H1 (cell line): ENCODE data around the gene EVI2A. TPM values are rescaled to one million over a fixed set of nuclear protein-coding genes. Genes with fewer than 3 reads are reported as not detected.

Experiments used
- CTCF ChIA-PET: fragments of 300-600 bp; sonication (Branson Sonifier 250); formaldehyde crosslinking; loops from one replicate; lab custom pipeline; 2021; ENCODE audit not compliant: partially characterized antibody; lab: Charles Lee
- POLR2A ChIA-PET: fragments of 300-600 bp; sonication (Branson Sonifier 250); formaldehyde crosslinking; loops from one replicate; lab custom pipeline; 2021; ENCODE audit warnings: inconsistent platforms; ENCODE audit not compliant: partially characterized antibody; lab: Charles Lee
- DNase-seq, 2 experiments: peaks; one replicate each; pipeline versions ENCODE4 v3.0.0 to v3.0.0-alpha.2; 2010 to 2022; ENCODE audit warnings: low spot score in 2 of 2, low read depth in 1 of 2, mixed read lengths in 1 of 2
- FAIRE-seq: peaks from 2 replicates; lab custom pipeline; 2011; peaks lifted over from hg19 to GRCh38; lab: Jason Lieb, UNC
- H2AFZ ChIP-seq: 2 replicates; pipeline ENCODE4 v1.8.1; 2012; ENCODE audit warnings: low read length, inconsistent platforms
- H2AK5ac ChIP-seq: 2 replicates; pipeline ENCODE4 v1.6.1; 2013; ENCODE audit warnings: low read depth, low read length
- H2BK120ac ChIP-seq: replicated peaks from 2 replicates; pipeline ENCODE3; 2013; ENCODE audit warnings: low read depth, low read length, inconsistent platforms
- H2BK12ac ChIP-seq: 2 replicates; pipeline ENCODE4 v1.6.1; 2013; ENCODE audit warnings: low read depth, low read length
- H2BK15ac ChIP-seq: 2 replicates; pipeline ENCODE4 v1.6.1; 2013; ENCODE audit warnings: low read length
- H2BK20ac ChIP-seq: 2 replicates; pipeline ENCODE4 v1.6.1; 2013; ENCODE audit warnings: low read length
- H2BK5ac ChIP-seq: 2 replicates; pipeline ENCODE4 v1.6.1; 2013; ENCODE audit warnings: low read depth, low read length
- H3K14ac ChIP-seq: 2 replicates; pipeline ENCODE4 v1.6.1; 2013; ENCODE audit warnings: inconsistent platforms; ENCODE audit not compliant: insufficient read length
- H3K18ac ChIP-seq: 2 replicates; pipeline ENCODE4 v1.6.1; 2013; ENCODE audit warnings: low read length; ENCODE audit errors: extremely low read depth
- H3K23ac ChIP-seq: 2 replicates; pipeline ENCODE4 v1.6.1; 2013; ENCODE audit warnings: inconsistent platforms; ENCODE audit not compliant: insufficient read length
- H3K23me2 ChIP-seq: 2 replicates; pipeline ENCODE4 v1.6.1; 2013; ENCODE audit warnings: low read depth, low read length
- H3K27ac ChIP-seq: 2 replicates; pipeline ENCODE4 v1.6.1; 2011; ENCODE audit warnings: low read depth, low read length, inconsistent platforms
- H3K27me3 ChIP-seq, 4 experiments: replicated peaks in 1 of 4; 1 replicate in 1 of 4; 2 replicates in 3 of 4; pipeline versions ENCODE4 v1.6.1 to v1.8.1; 2011 to 2013; ENCODE audit warnings: low read length in 3 of 4, mild to moderate bottlenecking in 3 of 4, inconsistent platforms in 2 of 4, mixed read lengths in 2 of 4, moderate library complexity in 1 of 4; ENCODE audit not compliant: control insufficient read depth in 3 of 4, insufficient read depth in 3 of 4; ENCODE audit errors: extremely low read depth in 1 of 4
- H3K36me3 ChIP-seq, 4 experiments: 2 replicates each; pipeline versions ENCODE4 v1.6.1 to v1.8.1; 2011 to 2013; ENCODE audit warnings: mild to moderate bottlenecking in 4 of 4, low read length in 3 of 4, moderate library complexity in 2 of 4, control low read depth in 1 of 4, inconsistent platforms in 1 of 4; ENCODE audit not compliant: insufficient read depth in 4 of 4, control insufficient read depth in 2 of 4
- H3K4ac ChIP-seq: replicated peaks from 2 replicates; pipeline ENCODE3; 2013; ENCODE audit warnings: low read length, low read depth, mixed read lengths, inconsistent platforms; ENCODE audit not compliant: insufficient read length
- H3K4me1 ChIP-seq, 4 experiments: replicated peaks in 1 of 4; 1 replicate in 1 of 4; 2 replicates in 3 of 4; pipeline versions ENCODE4 v1.6.1 to v1.8.1; 2011 to 2013; ENCODE audit warnings: low read length in 3 of 4, inconsistent platforms in 2 of 4, mixed read lengths in 1 of 4; ENCODE audit not compliant: insufficient read depth in 4 of 4, control insufficient read depth in 3 of 4
- H3K4me2 ChIP-seq, 2 experiments: 2 replicates each; pipeline versions ENCODE4 v1.6.1 to v1.8.1; 2011 to 2013; ENCODE audit warnings: low read depth in 2 of 2, low read length in 2 of 2, control low read depth in 1 of 2, inconsistent platforms in 1 of 2, mild to moderate bottlenecking in 1 of 2; ENCODE audit not compliant: insufficient read depth in 1 of 2
- H3K4me3 ChIP-seq, 4 experiments: fragments of 200-600, 300-600 bp in 1 of 4; sonication (generic), shearing (Covaris generic), sonication (Bioruptor Twin) in 1 of 4; 2 replicates each; pipeline versions ENCODE4 v1.5.1 to v1.8.1; 2011 to 2016; ENCODE audit warnings: low read length in 4 of 4, low read depth in 3 of 4, control low read depth in 2 of 4, inconsistent platforms in 2 of 4, mild to moderate bottlenecking in 2 of 4, mixed read lengths in 1 of 4, moderate library complexity in 1 of 4; ENCODE audit not compliant: insufficient read depth in 2 of 4; ENCODE audit errors: extremely low read depth in 1 of 4
- H3K56ac ChIP-seq: replicated peaks from 2 replicates; pipeline ENCODE3; 2013; ENCODE audit warnings: low read depth, mild to moderate bottlenecking, mixed read lengths, low read length, inconsistent platforms; ENCODE audit not compliant: insufficient read length
- H3K79me1 ChIP-seq: 2 replicates; pipeline ENCODE4 v1.6.1; 2013; ENCODE audit warnings: low read depth, low read length, control low read depth
- H3K79me2 ChIP-seq, 2 experiments: 2 replicates each; pipeline versions ENCODE4 v1.6.1 to v1.8.1; 2012 to 2013; ENCODE audit warnings: low read length in 2 of 2, mild to moderate bottlenecking in 2 of 2, inconsistent platforms in 1 of 2; ENCODE audit not compliant: insufficient read depth in 2 of 2, control insufficient read depth in 1 of 2
- H3K9ac ChIP-seq, 4 experiments: replicated peaks in 1 of 4; 1 replicate in 1 of 4; 2 replicates in 3 of 4; pipeline versions ENCODE4 v1.6.1 to v1.8.1; 2011 to 2013; ENCODE audit warnings: low read depth in 3 of 4, low read length in 3 of 4, control low read depth in 2 of 4, mild to moderate bottlenecking in 2 of 4, moderate library complexity in 2 of 4, inconsistent platforms in 1 of 4; ENCODE audit errors: extremely low read depth in 1 of 4
- H3K9me3 ChIP-seq, 2 experiments: 2 replicates each; pipeline versions ENCODE4 v1.6.1 to v1.8.1; 2012 to 2013; ENCODE audit warnings: mild to moderate bottlenecking in 2 of 2, moderate library complexity in 2 of 2, control low read depth in 1 of 2, inconsistent platforms in 1 of 2, low read depth in 1 of 2, low read length in 1 of 2, mixed read lengths in 1 of 2; ENCODE audit not compliant: insufficient read depth in 2 of 2
- H4K20me1 ChIP-seq, 2 experiments: replicated peaks in 1 of 2; 2 replicates each; pipeline versions ENCODE3 to v1.8.1; 2011 to 2013; ENCODE audit warnings: inconsistent platforms in 2 of 2, low read length in 2 of 2, mild to moderate bottlenecking in 1 of 2; ENCODE audit not compliant: insufficient read depth in 2 of 2, control insufficient read depth in 1 of 2
- H4K5ac ChIP-seq: 2 replicates; pipeline ENCODE4 v1.6.1; 2013; ENCODE audit warnings: low read length, low read depth, mixed read lengths, inconsistent platforms; ENCODE audit not compliant: insufficient read length
- H4K8ac ChIP-seq: 2 replicates; pipeline ENCODE4 v1.8.0; 2013; ENCODE audit warnings: mild to moderate bottlenecking, moderate library complexity, low read length, inconsistent platforms; ENCODE audit not compliant: insufficient read depth; ENCODE audit errors: extremely low read depth
- H4K91ac ChIP-seq: replicated peaks from 2 replicates; pipeline ENCODE3; 2013; ENCODE audit warnings: low read length, mixed read lengths, inconsistent platforms; ENCODE audit not compliant: insufficient read length
- BRCA1 ChIP-seq: IDR thresholded peaks from 2 replicates; pipeline ENCODE4 v1.6.1; 2012; ENCODE audit warnings: low read depth, low read length, improper control_type of control experiment
- RAD21 ChIP-seq, 2 experiments: IDR thresholded peaks in 1 of 2; conservative IDR thresholded peaks in 1 of 2; 2 replicates each; pipeline ENCODE4 v1.6.1; 2011; ENCODE audit warnings: low read depth in 2 of 2, low read length in 2 of 2, improper control_type of control experiment in 1 of 2, inconsistent platforms in 1 of 2, mild to moderate bottlenecking in 1 of 2, moderate library complexity in 1 of 2
- SP1 ChIP-seq: IDR thresholded peaks from 2 replicates; pipeline ENCODE4 v1.6.1; 2011; ENCODE audit warnings: low read depth, low read length
- WGBS, 2 experiments: shearing (Covaris generic) in 1 of 2; methylation state at CpG; one replicate each; pipeline versions ENCODE4 v1.1.6 to v1.1.7; 2013 to 2015; ENCODE audit warnings: low lambda C conversion rate in 2 of 2, mixed read lengths in 2 of 2, inconsistent platforms in 1 of 2, low coverage in 1 of 2, missing lambda C conversion rate in 1 of 2; ENCODE audit not compliant: insufficient replicate concordance in 2 of 2, insufficient coverage in 1 of 2, insufficient read length in 1 of 2; ENCODE audit errors: extremely low coverage in 1 of 2, missing lambda C conversion rate in 1 of 2; 5-methylcytosine and 5-hydroxymethylcytosine counted together
- polyA plus RNA-seq, 7 experiments: library from polyadenylated mRNA; depleted of rRNA in 3 of 7; stranded (reverse) in 5 of 7; unstranded in 2 of 7; fragments of >200 nt in 5 of 7; fragments of 200-250 nt in 2 of 7; gene quantifications; 1 replicate in 5 of 7; 2 replicates in 1 of 7; 4 replicates in 1 of 7; pipeline versions ENCODE4 v1.2.1 to v1.2.3, GENCODE V29; 2011 to 2013; ENCODE audit warnings: missing spikeins in 2 of 7, mixed read lengths in 2 of 7
- total RNA-seq: library from RNA; stranded (reverse); fragmentation: NEBNext Ultra II Directional; extraction: Animal tissue kit (Norgen Biotek cat#: 25700); gene quantifications from 2 replicates; pipeline ENCODE4 v1.2.1, GENCODE V29; 2021

EVI2A gene
- total and polyA plus RNA-seq, 2 of the 8 experiments (the other 6 are each of a cell fraction or from before 2014, with no cell fraction given) = not detected

GRCh38 chr17:31307640-31308039 is 13.8 kb downstream of the EVI2A start:
- no peak overlapping the region for H3K18ac ChIP-seq
- POLR2A ChIA-PET = interaction anchor here (1.0 kb wide), 1 partner anchor 426 kb away, joined by 3 read pairs; no protein-coding TSS in a partner anchor
- H3K36me3 ChIP-seq = no peaks in the 10 kb centered on the region
- H3K79me1 ChIP-seq = no peaks in the 10 kb centered on the region
- FAIRE-seq = no peak
- no peak overlapping the region for H2BK120ac ChIP-seq
- H3K79me2 ChIP-seq = no peaks in the 10 kb centered on the region
- no peak overlapping the region for H2AK5ac ChIP-seq
- TF ChIP-seq BRCA1 (no peak), RAD21 (IDR thresholded peaks at IDR 0.05 in 1 of 2, conservative IDR thresholded peaks at IDR 0.05 in 1 of 2; ENCODE audit: low read depth in 2 of 2, low read length in 2 of 2) (no peak), SP1 (no peak)
- TF ChIP-seq, all 59 proteins: peak for 0
- H3K14ac ChIP-seq = no peak overlapping the region
- no peak overlapping the region for H3K56ac ChIP-seq
- H3K27me3 ChIP-seq = no peaks in the 10 kb centered on the region
- H3K27ac ChIP-seq = no peak overlapping the region
- no peak overlapping the region for H4K91ac ChIP-seq
- no peak overlapping the region for H2BK12ac ChIP-seq
- H4K8ac ChIP-seq = no peak overlapping the region
- H3K4ac ChIP-seq = no peak overlapping the region
- no peak overlapping the region for H3K4me2 ChIP-seq
- H3K4me1 ChIP-seq = no peaks in the 10 kb centered on the region
- no peak overlapping the region for H3K4me3 ChIP-seq
- no peak overlapping the region for H2BK5ac ChIP-seq
- no peaks in the 10 kb centered on the region for H4K20me1 ChIP-seq
- H3K9ac ChIP-seq = no peak overlapping the region
- H3K9me3 ChIP-seq = no peaks in the 10 kb centered on the region
- H3K23me2 ChIP-seq = peaks cover 1% of the 10 kb centered on the region; the same call in 1 of the 2 replicates
- DNase-seq = no peak
- no peak overlapping the region for H2BK20ac ChIP-seq
- CTCF ChIA-PET = interaction anchor here (0.6 to 0.9 kb wide), 2 partner anchors 41 to 1771 kb away, joined by 3 to 5 read pairs; no protein-coding TSS in a partner anchor
- H3K23ac ChIP-seq = no peak overlapping the region
- 84% methylated on average over 1 of the region's 1 CpG; no CpG with 5 or more reads in 1 of the 2 experiments for WGBS, 2 experiments
- H2AFZ ChIP-seq = no peak overlapping the region
- no peak overlapping the region for H2BK15ac ChIP-seq
- H4K5ac ChIP-seq = no peak overlapping the region
